ENCODE results near the gene SYNJ1. TPM values are rescaled to one million over a fixed set of nuclear protein-coding genes. Genes with fewer than 3 reads are reported as not detected.

The SYNJ1 gene
- total RNA-seq, 1 donor from 2014 or later = 2.6 TPM

- DNase-seq (ENCODE audit: low read depth) (no peak), FAIRE-seq (no peak)
- Histone ChIP-seq H3K36me3 (ENCODE audit: control insufficient read depth, insufficient read depth, low read length) (no peaks in the 10 kb centered on the region), H3K27me3 (ENCODE audit: control insufficient read depth, insufficient read depth, low read length) (no peaks in the 10 kb centered on the region), H3K4me3 (ENCODE audit: low read depth, low read length) (no peak overlapping the region)
- no peak for TF ChIP-seq CTCF (IDR thresholded peaks at IDR 0.05; ENCODE audit: insufficient read depth, low read length, severe bottlenecking)
Measured at GRCh38 chr21:32733356-32733755, 5.5 kb upstream of the SYNJ1 start.

GRCh38 chr21:32732544-32732943, 4.7 kb upstream of the SYNJ1 start:
- FAIRE-seq (no peak), DNase-seq (ENCODE audit: low read depth) (no peak)

GRCh38 chr21:32728848-32729247, 1.0 kb upstream of the SYNJ1 start:
- no peaks in the 10 kb centered on the region for H3K27me3 ChIP-seq (ENCODE audit: control insufficient read depth, insufficient read depth, low read length)
- TF ChIP-seq CTCF (IDR thresholded peaks at IDR 0.05; ENCODE audit: insufficient read depth, low read length, severe bottlenecking) = no peak
- H3K36me3 ChIP-seq (ENCODE audit: control insufficient read depth, insufficient read depth, low read length) = no peaks in the 10 kb centered on the region
- FAIRE-seq (no peak), DNase-seq (ENCODE audit: low read depth) (no peak)
- peak overlapping the region; percentile 94 for H3K4me3 ChIP-seq (ENCODE audit: low read depth, low read length)

More at GRCh38 chr21:32732544-32732943, 4.7 kb upstream of the SYNJ1 start:
- TF ChIP-seq CTCF (IDR thresholded peaks at IDR 0.05; ENCODE audit: insufficient read depth, low read length, severe bottlenecking) = no peak
- no peaks in the 10 kb centered on the region for H3K27me3 ChIP-seq (ENCODE audit: control insufficient read depth, insufficient read depth, low read length)
- no peak overlapping the region for H3K4me3 ChIP-seq (ENCODE audit: low read depth, low read length)
- H3K36me3 ChIP-seq (ENCODE audit: control insufficient read depth, insufficient read depth, low read length) = no peaks in the 10 kb centered on the region

- H3K27me3 ChIP-seq (ENCODE audit: control insufficient read depth, insufficient read depth, low read length) = no peaks in the 10 kb centered on the region
- no peaks in the 10 kb centered on the region for H3K36me3 ChIP-seq (ENCODE audit: control insufficient read depth, insufficient read depth, low read length)
- no peak for DNase-seq (ENCODE audit: low read depth)
- H3K4me3 ChIP-seq (ENCODE audit: low read depth, low read length) = peak overlapping the region; percentile 94
- TF ChIP-seq CTCF (IDR thresholded peaks at IDR 0.05; ENCODE audit: insufficient read depth, low read length, severe bottlenecking) = no peak
- no peak for FAIRE-seq
Measured at GRCh38 chr21:32728456-32728839, 635 bp upstream of the SYNJ1 start.

- no peaks in the 10 kb centered on the region for H3K36me3 ChIP-seq (ENCODE audit: control insufficient read depth, insufficient read depth, low read length)
- peak overlapping the region; percentile 94 for H3K4me3 ChIP-seq (ENCODE audit: low read depth, low read length)
- no peaks in the 10 kb centered on the region for H3K27me3 ChIP-seq (ENCODE audit: control insufficient read depth, insufficient read depth, low read length)
- no peak for TF ChIP-seq CTCF (IDR thresholded peaks at IDR 0.05; ENCODE audit: insufficient read depth, low read length, severe bottlenecking)
- DNase-seq (ENCODE audit: low read depth) (peak; percentile 40), FAIRE-seq (no peak)
Measured at GRCh38 chr21:32726839-32727686, 750 bp downstream of the SYNJ1 start.
